WERI-Rb-1 (cell line): ENCODE results near the gene RGS6.

ENCODE experiments used
- DNase-seq: peaks from one replicate; pipeline ENCODE4 v3.0.0-alpha.2; 2020
- H3K27ac ChIP-seq: fragments of 250-450 bp; sonication (Bioruptor Pico); 2 replicates; pipeline ENCODE4 v1.5.1; 2020; ENCODE audit warnings: mild to moderate bottlenecking, moderate library complexity
- H3K27me3 ChIP-seq: fragments of 250-450 bp; sonication (Bioruptor Pico); 2 replicates; pipeline ENCODE4 v1.5.1; 2021; ENCODE audit warnings: mild to moderate bottlenecking, low read depth, moderate library complexity; ENCODE audit not compliant: insufficient read depth, severe bottlenecking
- H3K36me3 ChIP-seq: fragments of 250-450 bp; sonication (Bioruptor Pico); 2 replicates; pipeline ENCODE4 v1.5.1; 2020; ENCODE audit warnings: mild to moderate bottlenecking, moderate library complexity
- H3K4me3 ChIP-seq: 2 replicates; pipeline ENCODE4 v1.5.1; 2011; ENCODE audit warnings: low read depth, mild to moderate bottlenecking, control low read depth, low read length
- H3K9me3 ChIP-seq: fragments of 250-450 bp; sonication (Bioruptor Pico); 2 replicates; pipeline ENCODE4 v1.5.1; 2021; ENCODE audit warnings: mild to moderate bottlenecking, moderate library complexity; ENCODE audit not compliant: severe bottlenecking
- CTCF ChIP-seq: IDR thresholded peaks from 2 replicates; pipeline ENCODE4 v1.5.1; 2011; ENCODE audit warnings: low read depth, mild to moderate bottlenecking, control low read depth, inconsistent platforms, low read length

The RGS6 gene

GRCh38 chr14:72332046-72332445 is 399.8 kb downstream of the RGS6 start:
- Histone ChIP-seq H3K27ac (no peak overlapping the region), H3K4me3 (no peak overlapping the region), H3K36me3 (no peaks in the 10 kb centered on the region), H3K9me3 (no peaks in the 10 kb centered on the region), H3K27me3 (no peaks in the 10 kb centered on the region)
- TF ChIP-seq CTCF: no peak
- no peak for DNase-seq

- Histone ChIP-seq H3K27ac (no peak overlapping the region), H3K4me3 (no peak overlapping the region), H3K9me3 (no peaks in the 10 kb centered on the region), H3K27me3 (no peaks in the 10 kb centered on the region), H3K36me3 (no peaks in the 10 kb centered on the region)
- TF ChIP-seq CTCF: no peak
- DNase-seq: no peak
Measured at GRCh38 chr14:72332871-72333270, 400.6 kb downstream of the RGS6 start.

- Histone ChIP-seq H3K27me3 (no peaks in the 10 kb centered on the region), H3K36me3 (no peaks in the 10 kb centered on the region), H3K9me3 (no peaks in the 10 kb centered on the region), H3K27ac (no peak overlapping the region), H3K4me3 (no peak overlapping the region)
- DNase-seq: no peak
- TF ChIP-seq CTCF: no peak
Measured at GRCh38 chr14:72333357-72333756, 401.1 kb downstream of the RGS6 start.

- no peak for TF ChIP-seq CTCF
- DNase-seq: no peak
- Histone ChIP-seq H3K27ac (no peak overlapping the region), H3K4me3 (no peak overlapping the region), H3K9me3 (no peaks in the 10 kb centered on the region), H3K36me3 (no peaks in the 10 kb centered on the region), H3K27me3 (no peaks in the 10 kb centered on the region)
Measured at GRCh38 chr14:72336311-72336980, 404.2 kb downstream of the RGS6 start.

- H3K27ac ChIP-seq: no peak overlapping the region
- H3K36me3 ChIP-seq: no peaks in the 10 kb centered on the region
- no peaks in the 10 kb centered on the region for H3K9me3 ChIP-seq
- no peak for TF ChIP-seq CTCF
- no peak for DNase-seq
- no peaks in the 10 kb centered on the region for H3K27me3 ChIP-seq
- H3K4me3 ChIP-seq: no peak overlapping the region
Measured at GRCh38 chr14:72341237-72341636, 409.0 kb downstream of the RGS6 start.

- Histone ChIP-seq H3K4me3 (no peak overlapping the region), H3K36me3 (no peaks in the 10 kb centered on the region), H3K27me3 (no peaks in the 10 kb centered on the region), H3K27ac (no peak overlapping the region), H3K9me3 (no peaks in the 10 kb centered on the region)
- no peak for TF ChIP-seq CTCF
- no peak for DNase-seq
Measured at GRCh38 chr14:72341686-72342085, 409.5 kb downstream of the RGS6 start.
